ENCODE measurements around the gene THAP5.

DNA sequence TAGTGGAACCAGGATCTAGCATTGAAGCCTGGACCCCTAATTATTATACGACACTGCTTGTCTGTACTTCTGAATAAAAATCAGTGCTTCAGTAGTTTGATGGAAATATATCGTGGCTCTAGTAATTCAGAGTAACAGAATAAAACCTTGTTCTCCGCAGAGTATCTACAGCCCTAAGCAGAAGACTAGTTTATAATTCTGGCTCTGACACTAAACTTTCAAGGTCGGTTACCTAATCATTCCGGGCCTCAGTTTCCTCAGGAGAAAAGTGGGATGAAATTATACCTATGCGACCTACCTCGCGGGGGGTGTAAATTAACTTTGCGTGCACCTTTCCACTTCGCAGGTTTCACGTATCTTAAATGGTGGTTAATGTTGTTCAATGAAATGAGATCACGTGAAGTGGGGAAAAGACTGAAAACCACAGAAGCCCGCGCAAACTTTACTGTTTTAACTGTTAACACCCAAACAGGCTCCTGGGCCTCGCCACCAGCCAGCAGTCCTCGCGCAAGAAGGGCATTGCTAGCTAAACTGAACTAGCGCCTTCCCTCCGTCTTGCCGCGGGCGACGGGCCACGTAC, 615 bp downstream of the THAP5 start:
- TF ChIP-seq CBFB (CRISPR knock-in tag; IDR thresholded peaks at IDR 0.05; ENCODE audit: low read depth), result no peak
- TF ChIP-seq, protein P1, sequence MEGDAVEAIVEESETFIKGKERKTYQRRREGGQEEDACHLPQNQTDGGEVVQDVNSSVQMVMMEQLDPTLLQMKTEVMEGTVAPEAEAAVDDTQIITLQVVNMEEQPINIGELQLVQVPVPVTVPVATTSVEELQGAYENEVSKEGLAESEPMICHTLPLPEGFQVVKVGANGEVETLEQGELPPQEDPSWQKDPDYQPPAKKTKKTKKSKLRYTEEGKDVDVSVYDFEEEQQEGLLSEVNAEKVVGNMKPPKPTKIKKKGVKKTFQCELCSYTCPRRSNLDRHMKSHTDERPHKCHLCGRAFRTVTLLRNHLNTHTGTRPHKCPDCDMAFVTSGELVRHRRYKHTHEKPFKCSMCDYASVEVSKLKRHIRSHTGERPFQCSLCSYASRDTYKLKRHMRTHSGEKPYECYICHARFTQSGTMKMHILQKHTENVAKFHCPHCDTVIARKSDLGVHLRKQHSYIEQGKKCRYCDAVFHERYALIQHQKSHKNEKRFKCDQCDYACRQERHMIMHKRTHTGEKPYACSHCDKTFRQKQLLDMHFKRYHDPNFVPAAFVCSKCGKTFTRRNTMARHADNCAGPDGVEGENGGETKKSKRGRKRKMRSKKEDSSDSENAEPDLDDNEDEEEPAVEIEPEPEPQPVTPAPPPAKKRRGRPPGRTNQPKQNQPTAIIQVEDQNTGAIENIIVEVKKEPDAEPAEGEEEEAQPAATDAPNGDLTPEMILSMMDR (IDR thresholded peaks at IDR 0.05), result no peak
- TF ChIP-seq, protein P2, sequence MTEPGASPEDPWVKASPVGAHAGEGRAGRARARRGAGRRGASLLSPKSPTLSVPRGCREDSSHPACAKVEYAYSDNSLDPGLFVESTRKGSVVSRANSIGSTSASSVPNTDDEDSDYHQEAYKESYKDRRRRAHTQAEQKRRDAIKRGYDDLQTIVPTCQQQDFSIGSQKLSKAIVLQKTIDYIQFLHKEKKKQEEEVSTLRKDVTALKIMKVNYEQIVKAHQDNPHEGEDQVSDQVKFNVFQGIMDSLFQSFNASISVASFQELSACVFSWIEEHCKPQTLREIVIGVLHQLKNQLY (CRISPR knock-in tag; IDR thresholded peaks at IDR 0.05), result no peak
- TF ChIP-seq, protein P3, sequence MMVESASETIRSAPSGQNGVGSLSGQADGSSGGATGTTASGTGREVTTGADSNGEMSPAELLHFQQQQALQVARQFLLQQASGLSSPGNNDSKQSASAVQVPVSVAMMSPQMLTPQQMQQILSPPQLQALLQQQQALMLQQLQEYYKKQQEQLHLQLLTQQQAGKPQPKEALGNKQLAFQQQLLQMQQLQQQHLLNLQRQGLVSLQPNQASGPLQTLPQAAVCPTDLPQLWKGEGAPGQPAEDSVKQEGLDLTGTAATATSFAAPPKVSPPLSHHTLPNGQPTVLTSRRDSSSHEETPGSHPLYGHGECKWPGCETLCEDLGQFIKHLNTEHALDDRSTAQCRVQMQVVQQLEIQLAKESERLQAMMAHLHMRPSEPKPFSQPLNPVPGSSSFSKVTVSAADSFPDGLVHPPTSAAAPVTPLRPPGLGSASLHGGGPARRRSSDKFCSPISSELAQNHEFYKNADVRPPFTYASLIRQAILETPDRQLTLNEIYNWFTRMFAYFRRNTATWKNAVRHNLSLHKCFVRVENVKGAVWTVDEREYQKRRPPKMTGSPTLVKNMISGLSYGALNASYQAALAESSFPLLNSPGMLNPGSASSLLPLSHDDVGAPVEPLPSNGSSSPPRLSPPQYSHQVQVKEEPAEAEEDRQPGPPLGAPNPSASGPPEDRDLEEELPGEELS (CRISPR knock-in tag; IDR thresholded peaks at IDR 0.05), result no peak
- TF ChIP-seq, protein P4, sequence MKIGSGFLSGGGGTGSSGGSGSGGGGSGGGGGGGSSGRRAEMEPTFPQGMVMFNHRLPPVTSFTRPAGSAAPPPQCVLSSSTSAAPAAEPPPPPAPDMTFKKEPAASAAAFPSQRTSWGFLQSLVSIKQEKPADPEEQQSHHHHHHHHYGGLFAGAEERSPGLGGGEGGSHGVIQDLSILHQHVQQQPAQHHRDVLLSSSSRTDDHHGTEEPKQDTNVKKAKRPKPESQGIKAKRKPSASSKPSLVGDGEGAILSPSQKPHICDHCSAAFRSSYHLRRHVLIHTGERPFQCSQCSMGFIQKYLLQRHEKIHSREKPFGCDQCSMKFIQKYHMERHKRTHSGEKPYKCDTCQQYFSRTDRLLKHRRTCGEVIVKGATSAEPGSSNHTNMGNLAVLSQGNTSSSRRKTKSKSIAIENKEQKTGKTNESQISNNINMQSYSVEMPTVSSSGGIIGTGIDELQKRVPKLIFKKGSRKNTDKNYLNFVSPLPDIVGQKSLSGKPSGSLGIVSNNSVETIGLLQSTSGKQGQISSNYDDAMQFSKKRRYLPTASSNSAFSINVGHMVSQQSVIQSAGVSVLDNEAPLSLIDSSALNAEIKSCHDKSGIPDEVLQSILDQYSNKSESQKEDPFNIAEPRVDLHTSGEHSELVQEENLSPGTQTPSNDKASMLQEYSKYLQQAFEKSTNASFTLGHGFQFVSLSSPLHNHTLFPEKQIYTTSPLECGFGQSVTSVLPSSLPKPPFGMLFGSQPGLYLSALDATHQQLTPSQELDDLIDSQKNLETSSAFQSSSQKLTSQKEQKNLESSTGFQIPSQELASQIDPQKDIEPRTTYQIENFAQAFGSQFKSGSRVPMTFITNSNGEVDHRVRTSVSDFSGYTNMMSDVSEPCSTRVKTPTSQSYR (CRISPR knock-in tag; IDR thresholded peaks at IDR 0.05), result no peak
- TF ChIP-seq, protein P5, sequence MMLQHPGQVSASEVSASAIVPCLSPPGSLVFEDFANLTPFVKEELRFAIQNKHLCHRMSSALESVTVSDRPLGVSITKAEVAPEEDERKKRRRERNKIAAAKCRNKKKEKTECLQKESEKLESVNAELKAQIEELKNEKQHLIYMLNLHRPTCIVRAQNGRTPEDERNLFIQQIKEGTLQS (CRISPR knock-in tag; conservative IDR thresholded peaks at IDR 0.05), result no peak
- no peak for TF ChIP-seq RELA (CRISPR knock-in tag; IDR thresholded peaks at IDR 0.05; ENCODE audit: borderline replicate concordance)
